AG04450 (cell line): ENCODE measurements around the gene SH2D7. TPM values are rescaled to one million over a fixed set of nuclear protein-coding genes. Genes with fewer than 3 reads are reported as not detected.

Experiments
- CTCF ChIA-PET: fragments of 300-600, 350-600 bp; formaldehyde crosslinking; extraction: SDS; loops from one replicate; lab custom pipeline; 2022; ENCODE audit warnings: antibody characterized with exemption, inconsistent platforms; lab: Charles Lee
- POLR2A ChIA-PET: fragments of 350-600 bp; formaldehyde crosslinking; extraction: SDS; loops from one replicate; lab custom pipeline; 2021; ENCODE audit warnings: antibody characterized with exemption, inconsistent platforms; lab: Yijun Ruan, JAX
- DNase-seq: peaks from one replicate; pipeline ENCODE4 v3.0.0-alpha.2; 2011; ENCODE audit warnings: low read depth, low spot score
- H3K27ac ChIP-seq: one replicate; pipeline ENCODE4 v1.5.1; 2012; ENCODE audit warnings: low read depth, low read length, control low read depth
- H3K27me3 ChIP-seq: one replicate; pipeline ENCODE4 v1.6.0; 2012; ENCODE audit warnings: low read length; ENCODE audit not compliant: control insufficient read depth, insufficient read depth
- H3K4me3 ChIP-seq: 2 replicates; pipeline ENCODE4 v1.5.1; 2011; ENCODE audit warnings: mild to moderate bottlenecking, low read depth, low read length, control low read depth
- H3K9me3 ChIP-seq: 2 replicates; pipeline ENCODE4 v1.5.1; 2012; ENCODE audit warnings: low read length; ENCODE audit not compliant: control insufficient read depth, insufficient read depth
- polyA plus RNA-seq: library from polyadenylated mRNA; depleted of rRNA; stranded (reverse); fragments of >200 nt; gene quantifications from 2 replicates; pipeline ENCODE4 v1.2.3, GENCODE V29; 2011
- TF ChIP-seq, protein P1 (sequence below): IDR thresholded peaks from 2 replicates; pipeline ENCODE4 v1.5.1; 2011; ENCODE audit warnings: low read depth, low read length, control low read depth, inconsistent platforms

SH2D7 gene
- polyA plus RNA-seq, 1 experiment: not detected

GRCh38 chr15:78109156-78109555 lies 16.8 kb downstream of the SH2D7 start:
- POLR2A ChIA-PET: interaction anchor here (1.2 kb wide), 1 partner anchor 16 kb away, joined by 6 read pairs; no protein-coding TSS in a partner anchor
- H3K27ac ChIP-seq: no peak overlapping the region
- CTCF ChIA-PET: interaction anchor here (0.6 to 10.9 kb wide), 42 partner anchors 8 to 207 kb away, joined by 3 to 327 read pairs (median 7); partner anchors contain the start of gene TBC1D2B
- no peaks in the 10 kb centered on the region for H3K27me3 ChIP-seq
- no peak overlapping the region for H3K4me3 ChIP-seq
- no peaks in the 10 kb centered on the region for H3K9me3 ChIP-seq
- TF ChIP-seq, protein P1, sequence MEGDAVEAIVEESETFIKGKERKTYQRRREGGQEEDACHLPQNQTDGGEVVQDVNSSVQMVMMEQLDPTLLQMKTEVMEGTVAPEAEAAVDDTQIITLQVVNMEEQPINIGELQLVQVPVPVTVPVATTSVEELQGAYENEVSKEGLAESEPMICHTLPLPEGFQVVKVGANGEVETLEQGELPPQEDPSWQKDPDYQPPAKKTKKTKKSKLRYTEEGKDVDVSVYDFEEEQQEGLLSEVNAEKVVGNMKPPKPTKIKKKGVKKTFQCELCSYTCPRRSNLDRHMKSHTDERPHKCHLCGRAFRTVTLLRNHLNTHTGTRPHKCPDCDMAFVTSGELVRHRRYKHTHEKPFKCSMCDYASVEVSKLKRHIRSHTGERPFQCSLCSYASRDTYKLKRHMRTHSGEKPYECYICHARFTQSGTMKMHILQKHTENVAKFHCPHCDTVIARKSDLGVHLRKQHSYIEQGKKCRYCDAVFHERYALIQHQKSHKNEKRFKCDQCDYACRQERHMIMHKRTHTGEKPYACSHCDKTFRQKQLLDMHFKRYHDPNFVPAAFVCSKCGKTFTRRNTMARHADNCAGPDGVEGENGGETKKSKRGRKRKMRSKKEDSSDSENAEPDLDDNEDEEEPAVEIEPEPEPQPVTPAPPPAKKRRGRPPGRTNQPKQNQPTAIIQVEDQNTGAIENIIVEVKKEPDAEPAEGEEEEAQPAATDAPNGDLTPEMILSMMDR: no peak
- no peak for DNase-seq

- Histone ChIP-seq H3K27me3 (no peaks in the 10 kb centered on the region), H3K27ac (no peak overlapping the region), H3K4me3 (no peak overlapping the region), H3K9me3 (no peaks in the 10 kb centered on the region)
- ChIA-PET CTCF (interaction anchor here (1.2 to 10.9 kb wide), 6 partner anchors 12 to 313 kb away, joined by 5 to 327 read pairs (median 92); no protein-coding TSS in a partner anchor), POLR2A (interaction anchor here (0.6 kb wide), 1 partner anchor 38 kb away, joined by 8 read pairs; no protein-coding TSS in a partner anchor)
- DNase-seq: no peak
- TF ChIP-seq, protein P1: no peak
Observed at GRCh38 chr15:78110096-78110495, 17.7 kb downstream of the SH2D7 start.

- no peaks in the 10 kb centered on the region for H3K9me3 ChIP-seq
- no peak overlapping the region for H3K4me3 ChIP-seq
- DNase-seq: no peak
- H3K27me3 ChIP-seq: no peaks in the 10 kb centered on the region
- CTCF ChIA-PET: interaction anchor here (1.2 to 10.9 kb wide), 6 partner anchors 85 to 312 kb away, joined by 3 to 327 read pairs (median 84); no protein-coding TSS in a partner anchor
- POLR2A ChIA-PET: no interaction called here
- TF ChIP-seq, protein P1: no peak
- H3K27ac ChIP-seq: no peak overlapping the region
Observed at GRCh38 chr15:78110916-78111475, 18.6 kb downstream of the SH2D7 start.

- ChIA-PET CTCF (interaction anchor here (1.0 to 10.9 kb wide), 9 partner anchors 14 to 171 kb away, joined by 3 to 327 read pairs (median 12); partner anchors contain the start of gene CIB2), POLR2A (no interaction called here)
- no peak for DNase-seq
- TF ChIP-seq, protein P1: no peak
- Histone ChIP-seq H3K27ac (no peak overlapping the region), H3K9me3 (no peaks in the 10 kb centered on the region), H3K27me3 (no peaks in the 10 kb centered on the region), H3K4me3 (no peak overlapping the region)
Observed at GRCh38 chr15:78111788-78112187, 19.4 kb downstream of the SH2D7 start.

- ChIA-PET POLR2A (interaction anchor here (0.7 kb wide), 1 partner anchor 16 kb away, joined by 3 read pairs; no protein-coding TSS in a partner anchor), CTCF (interaction anchor here (0.7 to 10.9 kb wide), 16 partner anchors 12 to 182 kb away, joined by 3 to 327 read pairs (median 4); partner anchors contain the start of gene CIB2)
- Histone ChIP-seq H3K27me3 (peaks cover 4% of the 10 kb centered on the region), H3K4me3 (no peak overlapping the region), H3K9me3 (no peaks in the 10 kb centered on the region), H3K27ac (no peak overlapping the region)
- no peak for DNase-seq
- TF ChIP-seq, protein P1: no peak
Observed at GRCh38 chr15:78112551-78112950, 20.2 kb downstream of the SH2D7 start.
